ENCODE measurements around the gene USP35. TPM values are rescaled to one million over a fixed set of nuclear protein-coding genes. Genes with fewer than 3 reads are reported as not detected.
A peak's percentile ranks its signal among the peaks of the same experiment; 100 is the strongest.
"Not testable (repeated sequence)": the region's sequence is repeated elsewhere in the genome, so short reads cannot be mapped to it uniquely, and the experiment has no call there.

USP35 gene
- total RNA-seq, 1 experiment from 2014 or later, result 7.8 TPM

DNA sequence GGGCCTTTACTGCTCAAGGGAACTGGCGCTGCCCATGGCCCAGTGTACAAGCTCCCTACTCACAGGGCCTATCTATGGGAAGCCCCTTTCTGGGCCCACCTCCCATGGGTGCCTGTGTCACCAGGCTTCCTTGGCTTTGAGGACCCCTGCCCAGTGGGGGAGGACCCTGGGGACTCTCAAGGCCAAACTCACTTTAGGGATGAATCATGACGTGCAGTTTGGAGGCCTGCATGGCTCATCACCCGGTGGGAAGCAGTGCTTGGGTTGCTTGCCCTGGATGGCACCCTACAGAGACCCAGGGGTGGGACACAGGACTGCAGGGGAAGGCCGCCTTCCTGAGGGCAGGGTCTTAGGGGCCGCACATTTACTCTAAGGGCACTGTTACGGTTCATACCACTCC, 16.8 kb upstream of the USP35 start:
- TF ChIP-seq, protein P1, sequence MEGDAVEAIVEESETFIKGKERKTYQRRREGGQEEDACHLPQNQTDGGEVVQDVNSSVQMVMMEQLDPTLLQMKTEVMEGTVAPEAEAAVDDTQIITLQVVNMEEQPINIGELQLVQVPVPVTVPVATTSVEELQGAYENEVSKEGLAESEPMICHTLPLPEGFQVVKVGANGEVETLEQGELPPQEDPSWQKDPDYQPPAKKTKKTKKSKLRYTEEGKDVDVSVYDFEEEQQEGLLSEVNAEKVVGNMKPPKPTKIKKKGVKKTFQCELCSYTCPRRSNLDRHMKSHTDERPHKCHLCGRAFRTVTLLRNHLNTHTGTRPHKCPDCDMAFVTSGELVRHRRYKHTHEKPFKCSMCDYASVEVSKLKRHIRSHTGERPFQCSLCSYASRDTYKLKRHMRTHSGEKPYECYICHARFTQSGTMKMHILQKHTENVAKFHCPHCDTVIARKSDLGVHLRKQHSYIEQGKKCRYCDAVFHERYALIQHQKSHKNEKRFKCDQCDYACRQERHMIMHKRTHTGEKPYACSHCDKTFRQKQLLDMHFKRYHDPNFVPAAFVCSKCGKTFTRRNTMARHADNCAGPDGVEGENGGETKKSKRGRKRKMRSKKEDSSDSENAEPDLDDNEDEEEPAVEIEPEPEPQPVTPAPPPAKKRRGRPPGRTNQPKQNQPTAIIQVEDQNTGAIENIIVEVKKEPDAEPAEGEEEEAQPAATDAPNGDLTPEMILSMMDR (IDR thresholded peaks at IDR 0.05; ENCODE audit: unreplicated experiment), result no peak
- no TSS peak for BruUV-seq (replicated peaks)
- no peak overlapping the region for H3K27ac Mint-ChIP-seq (ENCODE audit: unreplicated experiment)
- no peaks in the 10 kb centered on the region for H3K27me3 Mint-ChIP-seq (ENCODE audit: unreplicated experiment)
- no peak for DNase-seq
- H3K4me3 Mint-ChIP-seq (ENCODE audit: low read depth, unreplicated experiment), result no peak overlapping the region
- H3K4me1 Mint-ChIP-seq (ENCODE audit: low read depth, unreplicated experiment), result no peaks in the 10 kb centered on the region
- H3K36me3 Mint-ChIP-seq (ENCODE audit: insufficient read depth, unreplicated experiment), result no peaks in the 10 kb centered on the region
- intact Hi-C loops (cut with micrococcal nuclease; ENCODE audit: unreplicated experiment), result no loop called here
- H3K9me3 Mint-ChIP-seq (ENCODE audit: low read depth, unreplicated experiment), result no peaks in the 10 kb centered on the region
- CTCF ChIA-PET, result no interaction called here

DNA sequence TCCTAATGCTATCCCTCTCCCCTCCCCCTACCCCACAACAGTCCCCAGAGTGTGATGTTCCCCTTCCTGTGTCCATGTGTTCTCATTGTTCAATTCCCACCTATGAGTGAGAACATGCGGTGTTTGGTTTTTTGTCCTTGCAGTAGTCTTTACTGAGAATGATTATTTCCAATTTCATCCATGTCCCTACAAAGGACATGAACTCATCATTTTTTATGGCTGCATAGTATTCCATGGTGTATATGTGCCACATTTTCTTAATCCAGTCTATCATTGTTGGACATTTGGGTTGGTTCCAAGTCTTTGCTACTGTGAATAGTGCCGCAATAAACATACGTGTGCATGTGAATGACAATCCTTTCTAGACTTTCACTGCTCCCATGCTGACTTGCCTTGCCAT, 12.9 kb upstream of the USP35 start:
- CTCF ChIA-PET, result interaction anchor here (0.7 kb wide), 1 partner anchor 104 kb away, joined by 5 read pairs; no protein-coding TSS in a partner anchor
- DNase-seq; H3K36me3 Mint-ChIP-seq (ENCODE audit: insufficient read depth, unreplicated experiment); BruUV-seq (replicated peaks); intact Hi-C loops (cut with micrococcal nuclease; ENCODE audit: unreplicated experiment); H3K27me3 Mint-ChIP-seq (ENCODE audit: unreplicated experiment); H3K4me3 Mint-ChIP-seq (ENCODE audit: low read depth, unreplicated experiment); H3K9me3 Mint-ChIP-seq (ENCODE audit: low read depth, unreplicated experiment); H3K27ac Mint-ChIP-seq (ENCODE audit: unreplicated experiment): not testable (repeated sequence)
- peaks cover 18% of the 10 kb centered on the region for H3K4me1 Mint-ChIP-seq (ENCODE audit: low read depth, unreplicated experiment)

DNA sequence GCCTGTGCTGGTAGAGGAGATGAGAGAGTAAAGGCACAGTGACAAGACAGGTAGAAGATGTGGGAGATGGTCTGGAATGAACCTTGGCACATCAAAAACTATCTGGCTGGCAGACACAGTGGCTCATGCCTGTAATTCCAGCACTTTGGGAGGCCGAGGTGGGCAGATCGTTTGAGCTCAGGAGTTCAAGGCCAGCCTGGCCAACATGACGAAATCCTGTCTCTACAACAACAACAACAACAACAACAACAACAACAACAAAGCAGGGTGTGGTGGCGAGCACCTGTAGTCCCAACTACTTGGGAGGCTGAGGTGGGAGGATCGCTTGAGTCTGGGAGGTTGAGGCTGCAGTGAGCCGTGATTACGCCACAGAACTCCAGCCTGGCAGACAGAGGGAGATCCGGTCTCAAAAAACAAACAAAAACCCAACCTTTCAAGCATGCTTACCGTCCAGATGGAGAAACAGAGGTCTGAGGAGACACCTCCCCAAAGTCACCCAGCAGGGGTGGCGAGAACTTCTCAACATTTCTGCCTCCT, 12.0 kb upstream of the USP35 start:
- intact Hi-C loops (cut with micrococcal nuclease; ENCODE audit: unreplicated experiment), result no loop called here
- DNase-seq, result no peak
- CTCF ChIA-PET, result no interaction called here
- Mint-ChIP-seq H3K4me3 (ENCODE audit: low read depth, unreplicated experiment) (no peak overlapping the region), H3K36me3 (ENCODE audit: insufficient read depth, unreplicated experiment) (no peaks in the 10 kb centered on the region), H3K27ac (ENCODE audit: unreplicated experiment) (no peak overlapping the region), H3K4me1 (ENCODE audit: low read depth, unreplicated experiment) (peaks cover 20% of the 10 kb centered on the region), H3K27me3 (ENCODE audit: unreplicated experiment) (no peaks in the 10 kb centered on the region), H3K9me3 (ENCODE audit: low read depth, unreplicated experiment) (no peaks in the 10 kb centered on the region)
- BruUV-seq (replicated peaks), result no TSS peak
- TF ChIP-seq, protein P1 (IDR thresholded peaks at IDR 0.05; ENCODE audit: unreplicated experiment), result no peak

DNA sequence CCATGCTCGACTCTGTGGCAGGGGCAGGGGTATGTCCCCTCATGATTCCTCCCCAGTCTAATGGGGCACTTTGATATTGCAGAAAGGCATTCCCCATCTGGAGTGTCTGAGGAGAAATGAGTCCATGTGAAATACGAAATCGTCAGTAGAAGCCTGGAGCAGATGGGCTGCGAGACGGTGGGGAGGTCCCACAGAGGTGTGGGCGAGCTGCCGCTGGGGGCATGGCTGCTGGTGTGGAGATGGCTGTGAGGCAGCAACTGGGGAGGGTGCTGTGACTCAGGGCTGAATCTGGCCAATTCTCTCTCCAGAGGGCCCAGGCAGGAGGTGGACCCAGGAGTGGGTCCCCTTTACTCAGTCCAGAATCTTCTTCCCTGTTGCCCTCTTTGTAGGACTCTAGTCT, 11.5 kb upstream of the USP35 start:
- peaks cover 20% of the 10 kb centered on the region for H3K4me1 Mint-ChIP-seq (ENCODE audit: low read depth, unreplicated experiment)
- CTCF ChIA-PET, result no interaction called here
- no peak overlapping the region for H3K27ac Mint-ChIP-seq (ENCODE audit: unreplicated experiment)
- TF ChIP-seq, protein P1 (IDR thresholded peaks at IDR 0.05; ENCODE audit: unreplicated experiment), result no peak
- no peaks in the 10 kb centered on the region for H3K36me3 Mint-ChIP-seq (ENCODE audit: insufficient read depth, unreplicated experiment)
- H3K27me3 Mint-ChIP-seq (ENCODE audit: unreplicated experiment), result no peaks in the 10 kb centered on the region
- intact Hi-C loops (cut with micrococcal nuclease; ENCODE audit: unreplicated experiment), result no loop called here
- no TSS peak for BruUV-seq (replicated peaks)
- no peak overlapping the region for H3K4me3 Mint-ChIP-seq (ENCODE audit: low read depth, unreplicated experiment)
- no peak for DNase-seq
- H3K9me3 Mint-ChIP-seq (ENCODE audit: low read depth, unreplicated experiment), result no peaks in the 10 kb centered on the region

DNA sequence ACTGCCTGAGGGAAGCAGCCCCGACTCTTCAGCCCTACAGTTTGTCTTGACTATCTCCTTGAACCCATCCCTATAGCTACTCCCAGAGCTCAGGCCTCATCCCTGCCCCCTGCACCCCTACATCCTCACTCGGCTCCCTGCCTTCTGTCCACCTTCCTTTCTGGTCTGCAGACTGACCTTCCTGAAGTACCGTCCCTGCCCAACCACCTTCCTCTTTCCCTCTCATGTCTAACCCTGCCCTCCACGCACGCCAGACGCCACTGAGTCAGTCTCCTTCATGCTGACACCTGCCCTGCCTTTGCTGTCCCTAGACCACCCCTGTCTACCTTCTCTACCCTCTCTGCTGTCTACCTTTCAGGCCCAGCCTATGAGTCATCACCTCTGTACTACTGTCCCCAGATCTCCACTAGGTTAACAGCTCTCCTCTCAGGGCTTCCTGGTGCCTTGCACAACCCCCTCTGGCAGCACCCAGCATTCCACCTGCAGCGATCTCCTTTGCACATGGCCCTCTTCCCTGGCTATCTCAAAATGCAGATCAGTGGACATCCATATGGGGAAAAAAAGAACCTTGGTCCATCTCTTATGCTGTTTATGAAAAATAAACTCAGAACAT, 9.2 kb upstream of the USP35 start:
- peak overlapping the region; percentile 3 for H3K27ac Mint-ChIP-seq (ENCODE audit: unreplicated experiment)
- peak; percentile 50 for DNase-seq

More for the DNA sequence above, 9.2 kb upstream of the USP35 start:
- TF ChIP-seq, protein P1 (IDR thresholded peaks at IDR 0.05; ENCODE audit: unreplicated experiment), result no peak
- H3K27me3 Mint-ChIP-seq (ENCODE audit: unreplicated experiment), result no peaks in the 10 kb centered on the region
- peaks cover 20% of the 10 kb centered on the region for H3K4me1 Mint-ChIP-seq (ENCODE audit: low read depth, unreplicated experiment)
- intact Hi-C loops (cut with micrococcal nuclease; ENCODE audit: unreplicated experiment), result no loop called here
- no peak overlapping the region for H3K4me3 Mint-ChIP-seq (ENCODE audit: low read depth, unreplicated experiment)
- no peaks in the 10 kb centered on the region for H3K36me3 Mint-ChIP-seq (ENCODE audit: insufficient read depth, unreplicated experiment)
- no peaks in the 10 kb centered on the region for H3K9me3 Mint-ChIP-seq (ENCODE audit: low read depth, unreplicated experiment)
- CTCF ChIA-PET, result no interaction called here
- BruUV-seq (replicated peaks), result no TSS peak
